HEK293T (cell line): ENCODE measurements around the gene NSG1.

Source experiments
- ARNT ChIP-seq: fragments of 450-650 bp; IDR thresholded peaks from 2 replicates; pipeline ENCODE4 v1.6.1; 2017; ENCODE audit warnings: mild to moderate bottlenecking
- ELF4 ChIP-seq: fragments of 450-650 bp; IDR thresholded peaks from 2 replicates; pipeline ENCODE4 v1.6.1; 2017; ENCODE audit warnings: antibody characterized with exemption
- FOXA1 ChIP-seq: fragments of 450-650 bp; IDR thresholded peaks from 2 replicates; pipeline ENCODE4 v1.6.1; 2016; ENCODE audit warnings: mild to moderate bottlenecking
- FOXM1 ChIP-seq: fragments of 450-650 bp; IDR thresholded peaks from 2 replicates; pipeline ENCODE4 v1.6.1; 2017; ENCODE audit warnings: mild to moderate bottlenecking, borderline replicate concordance
- ZNF384 ChIP-seq: fragments of 450-650 bp; IDR thresholded peaks from 2 replicates; pipeline ENCODE4 v1.6.1; 2016

DNA sequence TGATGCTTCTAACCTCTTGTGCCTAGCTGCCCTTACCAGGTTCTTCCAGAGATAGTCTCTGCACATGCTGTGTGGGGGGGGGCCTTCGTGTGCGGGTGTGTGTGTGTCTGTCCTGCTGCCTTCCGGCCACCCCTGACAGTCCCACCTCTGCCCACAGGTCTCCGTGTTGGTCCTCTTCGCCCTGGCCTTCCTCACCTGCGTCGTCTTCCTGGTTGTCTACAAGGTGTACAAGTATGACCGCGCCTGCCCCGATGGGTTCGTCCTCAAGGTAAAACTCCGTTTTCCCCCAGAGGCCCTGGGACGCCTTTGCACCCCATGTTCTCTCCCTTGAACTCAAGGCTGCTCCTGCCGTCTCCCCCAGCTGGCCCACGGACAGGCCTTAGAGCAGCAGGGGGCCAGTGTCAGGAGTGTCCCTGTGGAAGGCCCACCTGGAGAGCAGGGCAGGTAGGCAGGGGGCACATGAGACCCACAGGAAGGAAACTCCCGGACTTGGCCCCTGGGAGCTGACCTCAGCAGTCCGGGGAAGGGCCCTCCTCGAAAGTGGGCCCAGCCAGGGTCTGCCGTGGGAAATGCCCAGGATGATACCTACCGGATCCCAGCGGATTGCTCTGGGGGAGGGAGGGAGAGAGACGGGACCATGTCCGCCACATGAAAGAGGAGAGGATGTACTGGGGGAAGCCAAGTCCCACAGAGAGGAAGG lies 22.7 kb downstream of the NSG1 start:
- TF ChIP-seq FOXA1 (no peak), FOXM1 (no peak), ZNF384 (no peak), ELF4 (no peak), ARNT (no peak)
